GM12892 (cell line): ENCODE data around the gene WFDC11.

ENCODE experiments used
- POLR2A ChIP-seq: IDR thresholded peaks from 2 replicates; pipeline ENCODE4 v1.6.1; 2011; ENCODE audit warnings: low read depth, low read length, control low read depth
- POLR2AphosphoS5 ChIP-seq: IDR thresholded peaks from 2 replicates; pipeline ENCODE4 v1.6.1; 2011; ENCODE audit warnings: low read depth, low read length, control low read depth
- TAF1 ChIP-seq: IDR thresholded peaks from 2 replicates; pipeline ENCODE4 v1.6.1; 2011; ENCODE audit warnings: low read depth, mild to moderate bottlenecking, control low read depth, low read length, borderline replicate concordance

DNA sequence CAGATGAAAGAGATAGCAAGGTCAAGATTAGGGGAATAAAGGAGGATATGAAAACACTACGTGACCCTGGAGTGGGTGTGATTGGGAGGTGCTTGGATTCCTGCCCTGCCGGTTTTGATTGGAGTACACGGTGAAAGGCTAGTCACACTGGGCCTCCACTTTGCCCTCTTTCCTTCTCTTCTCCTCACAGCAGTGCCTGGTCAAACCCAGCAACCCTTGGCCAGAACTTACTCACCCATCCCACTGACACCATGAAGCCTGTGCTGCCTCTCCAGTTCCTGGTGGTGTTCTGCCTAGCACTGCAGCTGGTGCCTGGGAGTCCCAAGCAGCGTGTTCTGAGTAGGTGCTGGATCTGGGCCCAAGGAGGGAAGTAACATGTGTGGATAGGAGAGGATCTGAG lies 31.8 kb upstream of the WFDC11 start, which contains the start of gene WFDC13:
- TF ChIP-seq TAF1 (no peak), POLR2AphosphoS5 (no peak), POLR2A (no peak)
